Trophoblast cell (in vitro differentiated cells and primary cell): ENCODE measurements around the gene FSTL5.

ENCODE experiments used
- DNase-seq, 2 donors: peaks; one replicate each; pipeline ENCODE4 v3.0.0-alpha.2; 2016
- H2AFZ ChIP-seq: 2 replicates; pipeline ENCODE4 v1.6.1; 2013; ENCODE audit warnings: low read length, moderate library complexity, mild to moderate bottlenecking; ENCODE audit not compliant: insufficient read depth, poor library complexity
- H2AK5ac ChIP-seq: 2 replicates; pipeline ENCODE4 v1.6.1; 2013; ENCODE audit warnings: mild to moderate bottlenecking, low read length
- H2BK120ac ChIP-seq: 2 replicates; pipeline ENCODE4 v1.6.1; 2013; ENCODE audit warnings: low read length, mild to moderate bottlenecking, moderate library complexity; ENCODE audit not compliant: insufficient read depth, poor library complexity
- H2BK12ac ChIP-seq: 2 replicates; pipeline ENCODE4 v1.6.1; 2013; ENCODE audit warnings: mild to moderate bottlenecking, low read length, moderate library complexity
- H2BK5ac ChIP-seq: 2 replicates; pipeline ENCODE4 v1.6.1; 2013; ENCODE audit warnings: low read length, low read depth, moderate library complexity, mild to moderate bottlenecking; ENCODE audit not compliant: poor library complexity
- H3K14ac ChIP-seq: 2 replicates; pipeline ENCODE4 v1.6.1; 2013; ENCODE audit warnings: mild to moderate bottlenecking, low read length
- H3K18ac ChIP-seq: 2 replicates; pipeline ENCODE4 v1.6.1; 2013; ENCODE audit warnings: mild to moderate bottlenecking, low read length
- H3K23ac ChIP-seq: 2 replicates; pipeline ENCODE4 v1.6.1; 2013; ENCODE audit warnings: low read length
- H3K27ac ChIP-seq: 2 replicates; pipeline ENCODE4 v1.5.1; 2013; ENCODE audit warnings: low read depth, mild to moderate bottlenecking, inconsistent platforms, low read length, moderate library complexity
- H3K27me3 ChIP-seq: 2 replicates; pipeline ENCODE4 v1.6.1; 2013; ENCODE audit warnings: inconsistent platforms, mild to moderate bottlenecking, low read length, moderate library complexity; ENCODE audit not compliant: insufficient read depth
- H3K36me3 ChIP-seq, 2 experiments: 1 replicate in 1 of 2; 2 replicates in 1 of 2; pipeline ENCODE4 v1.6.1; 2013; ENCODE audit warnings: low read length in 2 of 2, mild to moderate bottlenecking in 2 of 2, moderate library complexity in 1 of 2; ENCODE audit not compliant: insufficient read depth in 2 of 2, control insufficient read depth in 1 of 2
- H3K4ac ChIP-seq: 2 replicates; pipeline ENCODE4 v1.6.1; 2013; ENCODE audit warnings: low read depth, mild to moderate bottlenecking, low read length, moderate library complexity
- H3K4me1 ChIP-seq, 2 experiments: 1 replicate in 1 of 2; 2 replicates in 1 of 2; pipeline ENCODE4 v1.6.1; 2013; ENCODE audit warnings: low read length in 2 of 2, mild to moderate bottlenecking in 2 of 2, moderate library complexity in 1 of 2; ENCODE audit not compliant: insufficient read depth in 2 of 2, control insufficient read depth in 1 of 2
- H3K4me2 ChIP-seq: 2 replicates; pipeline ENCODE4 v1.6.1; 2013; ENCODE audit warnings: inconsistent platforms, mild to moderate bottlenecking, low read length, moderate library complexity
- H3K4me3 ChIP-seq: 2 replicates; pipeline ENCODE4 v1.5.1; 2013; ENCODE audit warnings: mild to moderate bottlenecking, low read depth, low read length, inconsistent platforms
- H3K79me1 ChIP-seq: one replicate; pipeline ENCODE4 v1.6.1; 2013; ENCODE audit warnings: low read length
- H3K79me2 ChIP-seq: 2 replicates; pipeline ENCODE4 v1.6.1; 2013; ENCODE audit warnings: low read length, mild to moderate bottlenecking; ENCODE audit not compliant: control insufficient read depth, insufficient read depth, poor library complexity
- H3K9ac ChIP-seq: 2 replicates; pipeline ENCODE4 v1.6.1; 2013; ENCODE audit warnings: mild to moderate bottlenecking, low read length
- H3K9me3 ChIP-seq: 2 replicates; pipeline ENCODE4 v1.6.1; 2013; ENCODE audit warnings: low read depth, mild to moderate bottlenecking, control low read depth, inconsistent platforms, low read length; ENCODE audit not compliant: insufficient read depth
- H4K12ac ChIP-seq: 2 replicates; pipeline ENCODE4 v1.6.1; 2013; ENCODE audit warnings: low read depth, mild to moderate bottlenecking, low read length, moderate library complexity
- H4K8ac ChIP-seq: 2 replicates; pipeline ENCODE4 v1.6.1; 2013; ENCODE audit warnings: low read depth, mild to moderate bottlenecking, low read length, moderate library complexity
- H4K91ac ChIP-seq: one replicate; pipeline ENCODE4 v1.6.1; 2013; ENCODE audit warnings: low read depth, mild to moderate bottlenecking, low read length, moderate library complexity
- WGBS: extraction: QIAGEN DNeasy Blood & Tissue Kit; methylation state at CpG from one replicate; pipeline ENCODE4 v1.1.7; 2013; ENCODE audit warnings: missing lambda C conversion rate; ENCODE audit not compliant: insufficient read length, insufficient coverage; ENCODE audit errors: extremely low coverage; 5-methylcytosine and 5-hydroxymethylcytosine counted together

Gene FSTL5

DNA sequence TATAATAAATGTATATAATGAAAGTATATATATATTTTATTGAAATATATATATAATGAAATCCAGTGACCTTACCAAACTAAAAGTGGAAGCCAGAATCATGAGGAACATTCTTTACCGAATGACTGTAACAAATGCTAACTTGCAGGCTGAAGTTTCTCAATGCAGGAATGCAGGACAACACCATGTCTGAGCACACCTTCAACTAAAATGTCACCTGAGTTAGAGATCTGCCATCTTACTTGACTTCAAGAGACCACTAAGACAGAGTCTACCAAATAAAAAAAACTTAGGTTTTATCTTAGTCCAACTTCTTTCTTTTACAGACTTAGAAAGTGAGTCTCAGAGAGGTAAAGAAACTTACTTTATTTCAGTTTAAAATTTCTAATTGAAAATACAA lies 176.2 kb downstream of the FSTL5 start:
- H3K36me3 ChIP-seq: no peaks in the 10 kb centered on the region
- no CpG with 5 or more reads among the region's 1 CpG for WGBS

DNA sequence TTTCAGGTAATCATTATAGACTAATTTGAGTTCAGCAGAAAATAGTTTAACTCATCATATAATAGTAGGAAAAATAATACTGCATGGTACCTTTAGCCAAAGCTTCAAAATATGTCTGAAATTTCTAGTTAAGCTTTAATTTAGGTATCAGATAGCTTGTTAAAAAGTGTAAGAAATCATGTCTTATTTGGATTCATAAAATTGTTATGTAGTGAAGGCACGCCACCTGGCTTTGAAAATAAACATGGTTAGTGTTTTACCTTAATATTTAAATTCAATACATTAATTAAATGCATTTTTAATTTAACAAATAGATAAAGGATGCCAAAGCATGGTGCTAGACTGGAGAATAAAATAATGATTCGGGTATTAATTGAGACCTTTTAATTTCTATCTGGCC lies 211.4 kb downstream of the FSTL5 start:
- Histone ChIP-seq H4K8ac (no peak overlapping the region), H3K79me2 (no peaks in the 10 kb centered on the region), H3K4me2 (no peak overlapping the region)

More for the DNA sequence above, 176.2 kb downstream of the FSTL5 start:
- no peaks in the 10 kb centered on the region for H3K4me1 ChIP-seq
- H2AFZ ChIP-seq: no peak overlapping the region
- no peaks in the 10 kb centered on the region for H3K9me3 ChIP-seq
- no peak overlapping the region for H2BK12ac ChIP-seq
- H3K4ac ChIP-seq: no peak overlapping the region
- H3K23ac ChIP-seq: no peak overlapping the region
- H3K27ac ChIP-seq: no peak overlapping the region
- no peak overlapping the region for H3K18ac ChIP-seq
- H3K79me2 ChIP-seq: no peaks in the 10 kb centered on the region
- no peak for DNase-seq
- no peaks in the 10 kb centered on the region for H3K27me3 ChIP-seq
- H3K9ac ChIP-seq: no peak overlapping the region
- no peak overlapping the region for H2AK5ac ChIP-seq
- H3K4me2 ChIP-seq: no peak overlapping the region
- H4K12ac ChIP-seq: no peak overlapping the region
- H2BK5ac ChIP-seq: no peak overlapping the region
- H4K91ac ChIP-seq: no peak overlapping the region
- no peak overlapping the region for H3K4me3 ChIP-seq
- no peak overlapping the region for H3K14ac ChIP-seq
- no peak overlapping the region for H4K8ac ChIP-seq
- H2BK120ac ChIP-seq: no peak overlapping the region
- no peaks in the 10 kb centered on the region for H3K79me1 ChIP-seq

DNA sequence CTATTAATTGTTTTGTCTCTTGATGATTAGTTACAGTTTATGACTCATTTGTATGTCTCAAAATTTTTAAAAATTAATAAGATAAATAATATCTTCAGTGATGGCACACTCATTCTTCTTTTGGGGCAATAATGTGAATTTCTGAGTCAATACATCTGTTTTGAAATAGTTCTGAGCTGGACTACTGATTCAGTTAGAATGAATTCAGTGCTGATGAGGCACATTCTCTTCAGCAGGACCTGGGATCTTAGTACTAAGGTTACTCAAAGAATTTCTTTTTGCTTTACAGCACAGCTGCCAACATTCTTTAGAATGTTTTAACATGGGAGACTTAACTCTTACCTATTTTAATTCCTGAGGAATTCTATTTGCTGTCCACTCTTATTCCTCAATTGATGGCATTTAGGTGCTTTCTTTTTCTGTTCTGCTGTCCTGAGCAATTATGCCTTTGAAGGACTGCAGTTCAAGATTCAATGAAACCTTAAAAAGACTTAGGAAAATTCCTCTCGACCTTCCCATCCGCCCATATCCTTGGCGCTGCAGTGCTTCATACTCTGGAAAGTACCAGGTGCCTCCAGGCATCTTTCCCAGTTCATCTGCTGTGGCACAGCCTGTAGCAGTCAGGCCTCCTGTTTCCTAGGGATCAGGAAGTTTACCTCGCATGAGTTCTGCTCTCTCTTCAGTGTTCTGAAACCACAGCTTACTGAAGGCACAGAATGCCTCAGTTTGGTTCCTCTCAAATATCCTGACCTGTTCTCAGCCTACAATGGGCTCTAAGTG lies 213.7 kb downstream of the FSTL5 start:
- H3K23ac ChIP-seq: no peak overlapping the region
- H4K8ac ChIP-seq: no peak overlapping the region
- no peaks in the 10 kb centered on the region for H3K9me3 ChIP-seq
- no peak overlapping the region for H2AFZ ChIP-seq
- peak overlapping the region; percentile 73 for H3K27ac ChIP-seq
- H4K91ac ChIP-seq: no peak overlapping the region
- no peak overlapping the region for H4K12ac ChIP-seq
- no peak overlapping the region for H2AK5ac ChIP-seq
- H2BK120ac ChIP-seq: peak overlapping the region; percentile 17
- H3K9ac ChIP-seq: no peak overlapping the region
- WGBS: no CpG with 5 or more reads among the region's 4 CpGs
- peaks cover 0 to 5% of the 10 kb centered on the region in 2 experiments for H3K4me1 ChIP-seq
- H2BK5ac ChIP-seq: peak overlapping the region; percentile 52
- H3K18ac ChIP-seq: no peak overlapping the region
- H3K79me1 ChIP-seq: peaks cover 7% of the 10 kb centered on the region
- H3K4me3 ChIP-seq: no peak overlapping the region
- H2BK12ac ChIP-seq: no peak overlapping the region
- no peak overlapping the region for H3K14ac ChIP-seq
- H3K36me3 ChIP-seq: no peaks in the 10 kb centered on the region
- no peaks in the 10 kb centered on the region for H3K79me2 ChIP-seq
- DNase-seq: peak; percentile 75 to 78
- H3K4me2 ChIP-seq: no peak overlapping the region
- no peaks in the 10 kb centered on the region for H3K27me3 ChIP-seq
- H3K4ac ChIP-seq: no peak overlapping the region

More for the DNA sequence above, 211.4 kb downstream of the FSTL5 start:
- no peak for DNase-seq
- peaks cover 0 to 5% of the 10 kb centered on the region in 2 experiments for H3K4me1 ChIP-seq
- H3K79me1 ChIP-seq: peaks cover 7% of the 10 kb centered on the region
- H3K27ac ChIP-seq: no peak overlapping the region
- H2BK120ac ChIP-seq: no peak overlapping the region
- H3K4ac ChIP-seq: no peak overlapping the region
- H2AFZ ChIP-seq: no peak overlapping the region
- H3K9ac ChIP-seq: no peak overlapping the region
- no CpG with 5 or more reads among the region's 2 CpGs for WGBS
- H3K27me3 ChIP-seq: no peaks in the 10 kb centered on the region
- no peak overlapping the region for H3K14ac ChIP-seq
- H3K18ac ChIP-seq: no peak overlapping the region
- H2BK12ac ChIP-seq: no peak overlapping the region
- H2BK5ac ChIP-seq: no peak overlapping the region
- no peak overlapping the region for H3K4me3 ChIP-seq
- H3K23ac ChIP-seq: no peak overlapping the region
- H3K9me3 ChIP-seq: no peaks in the 10 kb centered on the region
- no peak overlapping the region for H2AK5ac ChIP-seq
- H4K91ac ChIP-seq: no peak overlapping the region
- no peak overlapping the region for H4K12ac ChIP-seq
- no peaks in the 10 kb centered on the region for H3K36me3 ChIP-seq

DNA sequence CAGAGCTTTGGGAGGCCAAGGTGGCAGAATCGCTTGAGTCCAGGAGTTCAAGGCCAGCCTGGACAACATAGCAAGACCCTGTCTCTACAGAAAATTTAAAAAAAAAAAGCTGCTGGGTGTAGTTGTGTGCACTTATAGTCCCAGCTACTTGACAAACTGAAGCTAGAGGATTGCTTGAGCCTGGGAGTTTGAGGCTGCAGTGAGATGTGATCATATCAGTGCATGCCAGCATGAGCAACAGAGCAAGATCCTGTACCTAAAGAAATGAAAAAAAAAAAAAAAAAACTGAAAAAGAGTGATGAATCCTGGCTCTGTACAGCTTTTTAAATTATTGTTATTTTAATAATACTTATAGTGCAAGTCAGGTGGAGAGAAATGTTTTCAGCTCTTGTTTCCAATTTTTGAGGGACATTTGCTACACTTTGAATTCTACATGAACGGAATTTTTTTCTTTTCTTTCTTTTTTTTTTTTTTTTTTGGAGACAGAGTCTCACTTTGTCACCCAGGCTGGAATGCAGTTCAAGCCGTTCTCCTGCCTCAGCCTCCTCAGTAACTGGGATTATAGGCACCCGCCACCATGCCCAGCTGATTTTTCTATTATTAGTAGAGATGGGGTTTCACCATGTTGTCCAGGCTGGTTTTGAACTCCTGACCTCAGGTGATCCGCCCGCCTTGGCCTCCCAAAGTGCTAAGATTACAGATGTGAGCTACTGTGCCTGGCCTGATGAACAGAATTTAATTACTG lies 215.6 kb downstream of the FSTL5 start:
- Histone ChIP-seq H3K4ac (no peak overlapping the region), H3K14ac (no peak overlapping the region), H2AFZ (no peak overlapping the region), H2AK5ac (no peak overlapping the region), H3K9ac (no peak overlapping the region), H3K27me3 (no peaks in the 10 kb centered on the region), H2BK120ac (no peak overlapping the region), H3K4me1 (peaks cover 0 to 5% of the 10 kb centered on the region in 2 experiments), H3K23ac (no peak overlapping the region), H3K4me2 (no peak overlapping the region), H3K79me1 (peaks cover 7% of the 10 kb centered on the region), H3K36me3 (no peaks in the 10 kb centered on the region), H3K9me3 (no peaks in the 10 kb centered on the region), H3K18ac (no peak overlapping the region), H4K12ac (no peak overlapping the region), H2BK12ac (no peak overlapping the region), H2BK5ac (no peak overlapping the region), H3K27ac (no peak overlapping the region), H4K8ac (no peak overlapping the region), H3K4me3 (no peak overlapping the region), H4K91ac (no peak overlapping the region), H3K79me2 (no peaks in the 10 kb centered on the region)
- peak; percentile 64 to 66 for DNase-seq
- WGBS: no CpG with 5 or more reads among the region's 6 CpGs
